HEK293 (cell line): Measurements from ENCODE around the gene UMOD.

Experiments
- CTCF ChIA-PET: fragments of 350-600 bp; formaldehyde crosslinking; extraction: SDS; loops from one replicate; lab custom pipeline; 2021; ENCODE audit warnings: antibody characterized with exemption; lab: Yijun Ruan, JAX
- POLR2A ChIA-PET: fragments of 300-600 bp; formaldehyde crosslinking; extraction: SDS; loops from one replicate; lab custom pipeline; 2020; ENCODE audit warnings: antibody characterized with exemption, inconsistent platforms; lab: Yijun Ruan, JAX
- H3K27ac ChIP-seq: fragments of 200-500 bp; sonication (Bioruptor generic); 2 replicates; pipeline ENCODE4 v1.5.1; 2014; ENCODE audit warnings: low read depth, low read length, control low read depth, inconsistent platforms; ENCODE audit errors: extremely low read depth
- H3K36me3 ChIP-seq, 2 experiments: fragments of 200-500 bp in 1 of 2; sonication (Bioruptor generic) in 1 of 2; 1 replicate in 1 of 2; 2 replicates in 1 of 2; pipeline ENCODE4 v1.5.1; 2014 to 2017; ENCODE audit warnings: inconsistent platforms in 2 of 2, low read length in 2 of 2; ENCODE audit not compliant: control insufficient read depth in 2 of 2, insufficient read depth in 1 of 2
- H3K4me1 ChIP-seq: fragments of 200-500 bp; sonication (Bioruptor generic); 2 replicates; pipeline ENCODE4 v1.5.1; 2014; ENCODE audit warnings: mild to moderate bottlenecking, low read length, inconsistent platforms; ENCODE audit not compliant: control insufficient read depth, insufficient read depth
- H3K4me3 ChIP-seq: 2 replicates; pipeline ENCODE4 v1.5.1; 2011; ENCODE audit warnings: low read depth, mild to moderate bottlenecking, control low read depth, low read length, moderate library complexity
- H3K9me3 ChIP-seq: fragments of 200-500 bp; sonication (Bioruptor generic); 2 replicates; pipeline ENCODE4 v1.5.1; 2014; ENCODE audit warnings: low read depth, low read length, inconsistent platforms; ENCODE audit not compliant: control insufficient read depth, insufficient read depth
- GLI2 ChIP-seq: fragments of 450-650 bp; formaldehyde crosslinking; IDR thresholded peaks from 2 replicates; pipeline ENCODE4; 2017; ENCODE audit warnings: missing biosample characterization, missing genetic modification characterization, low read depth, borderline replicate concordance
- HOXA7 ChIP-seq: sonication (generic); formaldehyde crosslinking; IDR thresholded peaks from 2 replicates; pipeline ENCODE4 v1.8.1; 2022; ENCODE audit warnings: missing genetic modification reagents, borderline replicate concordance
- HOXC10 ChIP-seq: sonication (generic); formaldehyde crosslinking; IDR thresholded peaks from 2 replicates; pipeline ENCODE4 v1.8.1; 2023; ENCODE audit warnings: mild to moderate bottlenecking, missing genetic modification reagents
- KLF10 ChIP-seq: fragments of 450-650 bp; IDR thresholded peaks from 2 replicates; pipeline ENCODE4 v1.5.1; 2018; ENCODE audit warnings: missing biosample characterization, mild to moderate bottlenecking, missing genetic modification characterization
- REST ChIP-seq: fragments of 450-650 bp; formaldehyde crosslinking; IDR thresholded peaks from 2 replicates; pipeline ENCODE4 v1.5.1; 2016; ENCODE audit warnings: missing biosample characterization, missing genetic modification characterization
- SCRT2 ChIP-seq: fragments of 450-650 bp; formaldehyde crosslinking; IDR thresholded peaks from 2 replicates; pipeline ENCODE4 v1.5.1; 2016; ENCODE audit warnings: missing biosample characterization, missing genetic modification characterization
- ZEB2 ChIP-seq: fragments of 450-650 bp; formaldehyde crosslinking; IDR thresholded peaks from 2 replicates; pipeline ENCODE4 v1.5.1; 2016; ENCODE audit warnings: missing biosample characterization, missing genetic modification characterization
- ZFP69B ChIP-seq: fragments of 450-650 bp; formaldehyde crosslinking; IDR thresholded peaks from 2 replicates; pipeline ENCODE4 v1.5.1; 2016; ENCODE audit warnings: missing biosample characterization, missing genetic modification characterization
- ZNF157 ChIP-seq: fragments of 450-650 bp; formaldehyde crosslinking; IDR thresholded peaks from 2 replicates; pipeline ENCODE4 v1.5.1; 2016; ENCODE audit warnings: missing biosample characterization, missing genetic modification characterization
- ZNF292 ChIP-seq: fragments of 450-650 bp; formaldehyde crosslinking; IDR thresholded peaks from 2 replicates; pipeline ENCODE4 v1.5.1; 2016; ENCODE audit warnings: low read depth, missing biosample characterization, missing genetic modification characterization, borderline replicate concordance
- ZNF488 ChIP-seq: fragments of 450-650 bp; formaldehyde crosslinking; IDR thresholded peaks from 2 replicates; pipeline ENCODE4 v1.5.1; 2016; ENCODE audit warnings: missing biosample characterization, missing genetic modification characterization
- ZNF645 ChIP-seq: fragments of 450-650 bp; formaldehyde crosslinking; IDR thresholded peaks from 2 replicates; pipeline ENCODE4; 2016; ENCODE audit warnings: missing biosample characterization, missing genetic modification characterization
- ZNF843 ChIP-seq: fragments of 450-650 bp; formaldehyde crosslinking; IDR thresholded peaks from 2 replicates; pipeline ENCODE4 v1.5.1; 2016; ENCODE audit warnings: missing biosample characterization, missing genetic modification characterization
- TF ChIP-seq, protein P1 (sequence below): fragments of 450-650 bp; formaldehyde crosslinking; IDR thresholded peaks from 2 replicates; pipeline ENCODE4 v1.5.1; 2017; ENCODE audit warnings: missing biosample characterization, missing genetic modification characterization
- TF ChIP-seq, protein P2 (sequence below): fragments of 450-650 bp; formaldehyde crosslinking; IDR thresholded peaks from 2 replicates; pipeline ENCODE4 v1.5.1; 2016; ENCODE audit warnings: missing biosample characterization, missing genetic modification characterization
- TF ChIP-seq, protein P3 (sequence below): fragments of 450-650 bp; formaldehyde crosslinking; IDR thresholded peaks from 2 replicates; pipeline ENCODE4 v1.5.1; 2016; ENCODE audit warnings: missing biosample characterization, missing genetic modification characterization, low read depth

The UMOD gene

DNA sequence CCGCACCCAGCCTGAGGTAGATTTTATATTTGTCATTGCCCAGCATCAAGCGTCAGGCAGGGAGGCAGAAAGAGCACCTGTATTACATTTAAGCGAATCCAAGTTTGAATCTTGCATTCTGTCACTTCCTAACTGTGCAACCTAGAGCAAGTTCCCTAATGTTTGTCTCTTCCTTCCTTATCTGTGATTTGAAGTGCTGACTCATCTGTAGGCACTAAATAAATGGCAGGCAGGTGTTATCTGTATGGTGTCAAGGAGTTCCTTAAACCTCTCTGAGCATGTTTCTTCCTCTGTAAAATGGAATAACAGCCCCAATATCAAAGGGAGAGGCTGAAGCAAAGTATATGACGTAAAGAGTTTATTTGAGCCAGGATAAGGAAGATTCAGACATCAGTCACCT is 49.5 kb downstream of the UMOD start (continued):
- TF ChIP-seq ZNF292 (tag by site-specific recombination) = no peak

DNA sequence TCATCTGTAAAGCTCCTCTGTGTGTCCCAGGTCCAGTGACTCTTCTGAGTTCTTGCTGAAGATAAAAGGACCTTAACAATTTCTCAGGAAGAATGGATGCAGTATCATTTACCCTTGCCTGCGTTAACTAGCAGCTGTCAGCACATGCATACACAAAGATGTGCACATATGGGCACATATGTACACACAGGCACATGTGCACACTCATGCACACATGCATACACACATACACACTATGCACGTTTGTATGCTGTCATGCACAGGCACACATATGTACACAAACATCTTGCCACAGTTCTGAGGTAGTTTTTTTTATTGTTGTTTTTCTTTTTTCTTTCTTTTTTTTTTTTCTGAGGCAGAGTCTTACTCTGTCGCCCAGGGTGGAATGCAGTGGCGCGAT is 50.1 kb downstream of the UMOD start:
- CTCF ChIA-PET = interaction anchor here (0.7 to 4.7 kb wide), 5 partner anchors 8 to 402 kb away, joined by 3 to 101 read pairs (median 26); no protein-coding TSS in a partner anchor
- TF ChIP-seq HOXC10 (CRISPR knock-in tag) = no peak
- no peak for TF ChIP-seq ZNF488 (tag by site-specific recombination)
- TF ChIP-seq HOXA7 (CRISPR knock-in tag) = no peak
- no peak for TF ChIP-seq ZNF843 (tag by site-specific recombination)
- no peak for TF ChIP-seq ZNF645 (tag by site-specific recombination)
- TF ChIP-seq, protein P1, sequence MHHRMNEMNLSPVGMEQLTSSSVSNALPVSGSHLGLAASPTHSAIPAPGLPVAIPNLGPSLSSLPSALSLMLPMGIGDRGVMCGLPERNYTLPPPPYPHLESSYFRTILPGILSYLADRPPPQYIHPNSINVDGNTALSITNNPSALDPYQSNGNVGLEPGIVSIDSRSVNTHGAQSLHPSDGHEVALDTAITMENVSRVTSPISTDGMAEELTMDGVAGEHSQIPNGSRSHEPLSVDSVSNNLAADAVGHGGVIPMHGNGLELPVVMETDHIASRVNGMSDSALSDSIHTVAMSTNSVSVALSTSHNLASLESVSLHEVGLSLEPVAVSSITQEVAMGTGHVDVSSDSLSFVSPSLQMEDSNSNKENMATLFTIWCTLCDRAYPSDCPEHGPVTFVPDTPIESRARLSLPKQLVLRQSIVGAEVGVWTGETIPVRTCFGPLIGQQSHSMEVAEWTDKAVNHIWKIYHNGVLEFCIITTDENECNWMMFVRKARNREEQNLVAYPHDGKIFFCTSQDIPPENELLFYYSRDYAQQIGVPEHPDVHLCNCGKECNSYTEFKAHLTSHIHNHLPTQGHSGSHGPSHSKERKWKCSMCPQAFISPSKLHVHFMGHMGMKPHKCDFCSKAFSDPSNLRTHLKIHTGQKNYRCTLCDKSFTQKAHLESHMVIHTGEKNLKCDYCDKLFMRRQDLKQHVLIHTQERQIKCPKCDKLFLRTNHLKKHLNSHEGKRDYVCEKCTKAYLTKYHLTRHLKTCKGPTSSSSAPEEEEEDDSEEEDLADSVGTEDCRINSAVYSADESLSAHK (tag by site-specific recombination) = no peak
- TF ChIP-seq SCRT2 (tag by site-specific recombination) = no peak
- TF ChIP-seq, protein P2, sequence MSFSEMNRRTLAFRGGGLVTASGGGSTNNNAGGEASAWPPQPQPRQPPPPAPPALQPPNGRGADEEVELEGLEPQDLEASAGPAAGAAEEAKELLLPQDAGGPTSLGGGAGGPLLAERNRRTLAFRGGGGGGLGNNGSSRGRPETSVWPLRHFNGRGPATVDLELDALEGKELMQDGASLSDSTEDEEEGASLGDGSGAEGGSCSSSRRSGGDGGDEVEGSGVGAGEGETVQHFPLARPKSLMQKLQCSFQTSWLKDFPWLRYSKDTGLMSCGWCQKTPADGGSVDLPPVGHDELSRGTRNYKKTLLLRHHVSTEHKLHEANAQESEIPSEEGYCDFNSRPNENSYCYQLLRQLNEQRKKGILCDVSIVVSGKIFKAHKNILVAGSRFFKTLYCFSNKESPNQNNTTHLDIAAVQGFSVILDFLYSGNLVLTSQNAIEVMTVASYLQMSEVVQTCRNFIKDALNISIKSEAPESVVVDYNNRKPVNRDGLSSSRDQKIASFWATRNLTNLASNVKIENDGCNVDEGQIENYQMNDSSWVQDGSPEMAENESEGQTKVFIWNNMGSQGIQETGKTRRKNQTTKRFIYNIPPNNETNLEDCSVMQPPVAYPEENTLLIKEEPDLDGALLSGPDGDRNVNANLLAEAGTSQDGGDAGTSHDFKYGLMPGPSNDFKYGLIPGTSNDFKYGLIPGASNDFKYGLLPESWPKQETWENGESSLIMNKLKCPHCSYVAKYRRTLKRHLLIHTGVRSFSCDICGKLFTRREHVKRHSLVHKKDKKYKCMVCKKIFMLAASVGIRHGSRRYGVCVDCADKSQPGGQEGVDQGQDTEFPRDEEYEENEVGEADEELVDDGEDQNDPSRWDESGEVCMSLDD = no peak
- TF ChIP-seq, all 188 proteins: peak for 0
- Histone ChIP-seq H3K9me3 (no peaks in the 10 kb centered on the region), H3K4me1 (no peaks in the 10 kb centered on the region), H3K36me3 (no peaks in the 10 kb centered on the region), H3K4me3 (no peak overlapping the region), H3K27ac (no peak overlapping the region)
- POLR2A ChIA-PET = no interaction called here

DNA sequence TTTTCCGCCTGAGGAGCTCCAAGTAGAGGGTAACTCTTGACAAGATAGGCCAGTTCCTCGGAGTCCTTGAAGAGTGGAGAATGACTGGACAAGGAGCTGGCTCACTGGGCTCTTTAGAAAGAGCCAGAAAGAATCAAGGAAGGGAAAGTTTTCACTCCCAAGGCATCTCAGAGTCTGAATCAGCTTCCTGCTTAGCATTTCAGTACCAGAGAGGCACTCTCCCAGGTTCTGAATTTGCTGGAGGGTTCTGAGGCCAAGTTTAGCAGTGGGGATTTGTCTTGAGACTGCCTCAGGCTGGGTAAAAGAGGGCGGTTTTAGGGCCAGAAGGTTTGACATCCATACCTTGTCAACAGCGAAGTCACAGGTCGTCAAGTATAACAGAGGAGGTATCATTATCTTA is 50.7 kb downstream of the UMOD start:
- H3K36me3 ChIP-seq = no peaks in the 10 kb centered on the region
- CTCF ChIA-PET = interaction anchor here (2.3 to 4.7 kb wide), 6 partner anchors 8 to 401 kb away, joined by 8 to 101 read pairs (median 23); no protein-coding TSS in a partner anchor
- H3K4me1 ChIP-seq = no peaks in the 10 kb centered on the region
- no peak for TF ChIP-seq GLI2 (tag by site-specific recombination)
- TF ChIP-seq ZFP69B (tag by site-specific recombination) = no peak
- no peak for TF ChIP-seq ZEB2 (tag by site-specific recombination)
- TF ChIP-seq KLF10 (tag by site-specific recombination) = no peak
- no peak for TF ChIP-seq ZNF157
- TF ChIP-seq, protein P3, sequence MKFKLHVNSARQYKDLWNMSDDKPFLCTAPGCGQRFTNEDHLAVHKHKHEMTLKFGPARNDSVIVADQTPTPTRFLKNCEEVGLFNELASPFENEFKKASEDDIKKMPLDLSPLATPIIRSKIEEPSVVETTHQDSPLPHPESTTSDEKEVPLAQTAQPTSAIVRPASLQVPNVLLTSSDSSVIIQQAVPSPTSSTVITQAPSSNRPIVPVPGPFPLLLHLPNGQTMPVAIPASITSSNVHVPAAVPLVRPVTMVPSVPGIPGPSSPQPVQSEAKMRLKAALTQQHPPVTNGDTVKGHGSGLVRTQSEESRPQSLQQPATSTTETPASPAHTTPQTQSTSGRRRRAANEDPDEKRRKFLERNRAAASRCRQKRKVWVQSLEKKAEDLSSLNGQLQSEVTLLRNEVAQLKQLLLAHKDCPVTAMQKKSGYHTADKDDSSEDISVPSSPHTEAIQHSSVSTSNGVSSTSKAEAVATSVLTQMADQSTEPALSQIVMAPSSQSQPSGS (tag by site-specific recombination) = no peak
- TF ChIP-seq REST (tag by site-specific recombination) = 0 out of 2 replicates have a peak, but pooled peaks have one; percentile 39
- TF ChIP-seq, all 188 proteins: peak for 1
- no peak overlapping the region for H3K4me3 ChIP-seq
- H3K9me3 ChIP-seq = no peaks in the 10 kb centered on the region
- H3K27ac ChIP-seq = no peak overlapping the region
- POLR2A ChIA-PET = no interaction called here
